Pancreas (tissue), 10 donors: Measurements from ENCODE around the gene BLOC1S1. TPM values are rescaled to one million over a fixed set of nuclear protein-coding genes. Genes with fewer than 3 reads are reported as not detected.
A peak's percentile ranks its signal among the peaks of the same experiment; 100 is the strongest.

Experiments used
- ATAC-seq, 4 donors: fragments of 200-7000 bp; cut with Tn5 transposase; one replicate each; pipeline versions ENCODE4 v1.8.0 to v1.9.1; 2020; ENCODE audit warnings: mild to moderate bottlenecking in 4 of 4, moderate library complexity in 4 of 4
- DNase-seq, 6 donors: peaks; one replicate each; pipeline ENCODE4 v3.0.0-alpha.2; 2020
- FAIRE-seq: peaks from 2 replicates; lab custom pipeline; 2012; peaks lifted over from hg19 to GRCh38; lab: Jason Lieb, UNC
- H3K27ac ChIP-seq, 4 donors: fragments of 200-600 bp; sonication (generic); 1 replicate in 3 of 4; 2 replicates in 1 of 4; pipeline versions ENCODE4 v1.5.0 to v1.8.0; 2020
- H3K27me3 ChIP-seq, 4 donors: fragments of 200-600 bp; one replicate each; pipeline ENCODE4 v1.8.0; 2021
- H3K36me3 ChIP-seq, 3 donors: fragments of 200-600 bp; sonication (generic) in 1 of 3; one replicate each; pipeline versions ENCODE4 v1.5.0 to v1.8.0; 2020 to 2021
- H3K4me1 ChIP-seq, 3 donors: fragments of 200-600 bp; one replicate each; pipeline ENCODE4 v1.8.0; 2021
- H3K4me3 ChIP-seq, 4 donors: fragments of 200-600 bp; sonication (generic) in 2 of 4; one replicate each; pipeline versions ENCODE4 v1.5.0 to v1.8.0; 2020 to 2021
- H3K9me3 ChIP-seq, 4 donors: fragments of 200-600 bp; one replicate each; pipeline ENCODE4 v1.8.0; 2021
- WGBS, 2 donors: extraction: QIAGEN DNeasy Blood & Tissue Kit; methylation state at CpG; one replicate each; pipeline ENCODE4 v1.1.7; 2013; 5-methylcytosine and 5-hydroxymethylcytosine counted together
- intact Hi-C, 3 donors: fragments of 100-400 bp; cut with DNase I; formaldehyde crosslinking; loops; one replicate each; pipeline versions ENCODE4 v1.11.1 to v1.14.2; 2022
- polyA plus RNA-seq, 2 donors: library from polyadenylated mRNA; stranded (reverse); fragments of 200-250 nt; gene quantifications; one replicate each; pipeline ENCODE4 v1.2.3, GENCODE V29; 2013
- total RNA-seq, 6 donors: library from RNA; stranded (reverse); fragmentation: NEBNext Ultra II Directional in 4 of 6; extraction: Animal tissue kit (Norgen Biotek cat#: 25700) in 4 of 6; gene quantifications; one replicate each; pipeline versions ENCODE4 v1.2.1 to v1.2.4, GENCODE V29; 2021 to 2023
- TF ChIP-seq, protein P1 (sequence below), 4 donors: fragments of 200-600 bp; sonication (generic) in 3 of 4; IDR thresholded peaks; one replicate each; pipeline versions ENCODE4 v1.5.0 to v1.8.0; 2021; ENCODE audit warnings: antibody characterized with exemption in 4 of 4
- donor health status: healthy with polysubstance abuse.
- donor health status: DM: no; HTN: no; CAD: no; lungs with moderate emphysema.
- donor health status: DM: no; HTN: no; CAD: no.
- donor health status: control.
- donor health status: control.
- donor health status: Bipolar disorder and iron deficiency.
- donor health status: DM: yes; HTN: yes; CAD: no.
- donor health status: DM: no; HTN: no; CAD: no.
- donor health status: DM: no; HTN: no; CAD: no.
- donor health status: DM: yes; HTN: yes; CAD: no.

Gene BLOC1S1
- total and polyA plus RNA-seq, 8 donors = 32.5 to 155 (median 47.7) TPM

DNA sequence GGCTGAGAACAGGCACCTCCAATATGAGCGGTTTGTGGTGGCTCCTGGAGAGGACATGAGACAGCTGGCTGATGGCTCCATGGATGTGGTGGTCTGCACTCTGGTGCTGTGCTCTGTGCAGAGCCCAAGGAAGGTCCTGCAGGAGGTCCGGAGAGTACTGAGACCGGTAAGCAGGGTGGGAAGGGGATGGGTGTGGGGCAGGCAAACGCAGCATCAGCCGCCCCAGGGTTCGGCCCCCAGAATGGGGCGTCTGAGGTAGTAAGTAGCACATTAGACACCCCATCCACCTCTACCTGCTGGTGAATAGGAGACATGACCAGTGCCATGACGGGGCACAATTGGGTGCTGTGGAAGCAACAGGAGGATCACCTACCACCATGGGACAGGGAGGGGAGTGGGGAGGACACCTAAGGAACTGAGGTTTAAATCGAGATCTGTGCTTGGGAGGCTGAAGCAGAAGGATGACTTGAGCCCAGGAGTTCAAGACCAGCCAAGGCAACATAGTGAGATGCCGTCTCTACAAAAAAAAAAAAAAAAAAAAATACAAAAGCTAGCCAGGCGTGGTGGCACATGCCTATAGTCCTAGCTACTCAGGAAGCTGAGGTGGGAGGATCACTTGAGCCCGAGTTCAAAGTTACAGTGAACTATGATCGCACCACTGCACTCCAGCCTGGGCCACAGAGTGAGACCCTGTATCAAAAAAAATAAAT, 33.6 kb upstream of the BLOC1S1 start:
- H3K27ac ChIP-seq = peak overlapping the region in 1 of 4 donors; percentile 39
- ATAC-seq (peak; percentile 2 to 12 (median 7)), FAIRE-seq (no peak), DNase-seq (no peak)
- peaks cover 0 to 6% (median 0%) of the 10 kb centered on the region in 3 donors for H3K4me1 ChIP-seq
- TF ChIP-seq, protein P1, sequence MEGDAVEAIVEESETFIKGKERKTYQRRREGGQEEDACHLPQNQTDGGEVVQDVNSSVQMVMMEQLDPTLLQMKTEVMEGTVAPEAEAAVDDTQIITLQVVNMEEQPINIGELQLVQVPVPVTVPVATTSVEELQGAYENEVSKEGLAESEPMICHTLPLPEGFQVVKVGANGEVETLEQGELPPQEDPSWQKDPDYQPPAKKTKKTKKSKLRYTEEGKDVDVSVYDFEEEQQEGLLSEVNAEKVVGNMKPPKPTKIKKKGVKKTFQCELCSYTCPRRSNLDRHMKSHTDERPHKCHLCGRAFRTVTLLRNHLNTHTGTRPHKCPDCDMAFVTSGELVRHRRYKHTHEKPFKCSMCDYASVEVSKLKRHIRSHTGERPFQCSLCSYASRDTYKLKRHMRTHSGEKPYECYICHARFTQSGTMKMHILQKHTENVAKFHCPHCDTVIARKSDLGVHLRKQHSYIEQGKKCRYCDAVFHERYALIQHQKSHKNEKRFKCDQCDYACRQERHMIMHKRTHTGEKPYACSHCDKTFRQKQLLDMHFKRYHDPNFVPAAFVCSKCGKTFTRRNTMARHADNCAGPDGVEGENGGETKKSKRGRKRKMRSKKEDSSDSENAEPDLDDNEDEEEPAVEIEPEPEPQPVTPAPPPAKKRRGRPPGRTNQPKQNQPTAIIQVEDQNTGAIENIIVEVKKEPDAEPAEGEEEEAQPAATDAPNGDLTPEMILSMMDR (IDR thresholded peaks at IDR 0.05) = no peak
- no peaks in the 10 kb centered on the region for H3K9me3 ChIP-seq
- H3K36me3 ChIP-seq = no peaks in the 10 kb centered on the region
- intact Hi-C loops = no loop called here
- no peaks in the 10 kb centered on the region for H3K27me3 ChIP-seq
- 51 to 67% methylated on average over 11 to 13 of the region's 13 CpGs for WGBS, 2 donors
- peak overlapping the region; percentile 27 to 53 (median 38) for H3K4me3 ChIP-seq

DNA sequence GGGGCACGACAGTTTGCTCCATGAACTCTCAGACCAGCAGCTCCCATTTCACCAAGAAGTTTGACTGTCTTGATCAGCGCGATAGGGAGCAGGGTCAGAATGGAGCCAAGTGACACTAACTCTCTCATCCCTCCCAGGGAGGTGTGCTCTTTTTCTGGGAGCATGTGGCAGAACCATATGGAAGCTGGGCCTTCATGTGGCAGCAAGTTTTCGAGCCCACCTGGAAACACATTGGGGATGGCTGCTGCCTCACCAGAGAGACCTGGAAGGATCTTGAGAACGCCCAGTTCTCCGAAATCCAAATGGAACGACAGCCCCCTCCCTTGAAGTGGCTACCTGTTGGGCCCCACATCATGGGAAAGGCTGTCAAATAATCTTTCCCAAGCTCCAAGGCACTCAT, 32.2 kb upstream of the BLOC1S1 start:
- intact Hi-C loops = no loop called here

DNA sequence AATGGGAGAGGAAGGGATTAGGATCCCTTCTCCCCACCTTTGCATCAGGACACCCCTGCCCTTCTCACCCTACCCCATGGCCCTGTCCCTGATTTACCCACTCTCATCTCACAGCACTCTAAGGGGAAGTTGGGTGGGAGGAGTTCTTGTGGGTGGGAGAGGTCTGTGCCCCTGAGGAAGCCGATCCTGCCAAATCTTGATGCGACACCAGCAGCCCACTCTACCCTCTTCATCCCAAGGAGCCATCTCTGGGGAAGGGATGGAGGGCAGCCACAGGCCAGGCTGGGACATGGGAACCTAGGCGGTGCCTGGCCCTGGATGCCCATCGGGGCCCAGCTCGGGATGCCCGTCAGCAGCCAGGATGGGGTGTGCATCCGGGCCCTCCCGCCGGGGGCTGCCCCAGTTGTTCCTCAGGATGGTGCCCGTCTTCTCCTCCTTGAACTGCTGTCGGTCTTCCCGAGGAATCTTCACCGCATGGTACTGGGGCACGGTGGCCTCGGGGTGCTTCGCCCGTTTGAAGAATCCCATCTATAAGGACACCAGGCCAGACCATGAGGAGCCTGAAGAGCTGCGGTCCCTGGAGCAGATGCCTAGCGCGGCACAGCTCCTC, 31.0 kb upstream of the BLOC1S1 start:
- Histone ChIP-seq H3K36me3 (no peaks in the 10 kb centered on the region), H3K4me1 (peaks cover 0 to 6% (median 0%) of the 10 kb centered on the region in 3 donors), H3K27ac (no peak overlapping the region), H3K9me3 (no peaks in the 10 kb centered on the region), H3K4me3 (no peak overlapping the region), H3K27me3 (no peaks in the 10 kb centered on the region)
- FAIRE-seq = no peak
- no peak for DNase-seq
- intact Hi-C loops = no loop called here
- TF ChIP-seq, protein P1 (IDR thresholded peaks at IDR 0.05) = no peak
- no peak for ATAC-seq
- WGBS, 2 donors = 87 to 95% methylated on average over 20 of the region's 20 CpGs

More for the DNA sequence above, 32.2 kb upstream of the BLOC1S1 start:
- Histone ChIP-seq H3K4me1 (peaks cover 0 to 6% (median 0%) of the 10 kb centered on the region in 3 donors), H3K4me3 (no peak overlapping the region), H3K27ac (no peak overlapping the region), H3K36me3 (no peaks in the 10 kb centered on the region), H3K27me3 (no peaks in the 10 kb centered on the region), H3K9me3 (no peaks in the 10 kb centered on the region)
- no peak for DNase-seq
- ATAC-seq = no peak
- TF ChIP-seq, protein P1 (IDR thresholded peaks at IDR 0.05) = no peak
- 88 to 92% methylated on average over 7 of the region's 7 CpGs for WGBS, 2 donors
- FAIRE-seq = no peak

DNA sequence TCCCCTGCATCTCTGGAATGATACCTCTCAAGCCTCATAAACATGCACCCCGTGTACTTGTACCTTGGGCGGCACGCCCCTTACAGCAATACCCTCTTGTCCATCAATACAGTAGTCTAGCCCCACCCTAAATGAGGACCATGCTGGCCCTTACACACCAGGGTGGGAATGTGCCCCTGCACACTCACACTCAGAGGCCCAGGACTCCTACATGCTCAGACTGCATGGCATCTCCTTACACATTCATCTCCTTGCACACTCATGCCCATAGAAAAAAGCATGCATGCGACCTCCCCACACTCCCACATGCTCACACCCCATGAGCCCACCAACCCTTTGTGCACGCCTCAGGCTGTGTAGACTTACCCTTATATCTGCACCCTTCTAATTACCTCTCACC, 30.2 kb upstream of the BLOC1S1 start:
- Histone ChIP-seq H3K27me3 (no peaks in the 10 kb centered on the region), H3K36me3 (no peaks in the 10 kb centered on the region), H3K27ac (no peak overlapping the region), H3K4me3 (no peak overlapping the region), H3K4me1 (peaks cover 0 to 6% (median 0%) of the 10 kb centered on the region in 3 donors), H3K9me3 (no peaks in the 10 kb centered on the region)
- peak in 1 of 6 donors; percentile 15 for DNase-seq
- ATAC-seq = no peak
- TF ChIP-seq, protein P1 (IDR thresholded peaks at IDR 0.05) = no peak
- intact Hi-C loops = no loop called here
- no peak for FAIRE-seq
- 84 to 92% methylated on average over 5 of the region's 5 CpGs for WGBS, 2 donors
